SK-MEL-5 (cell line): ENCODE data around the gene FBRSL1. TPM values are rescaled to one million over a fixed set of nuclear protein-coding genes. Genes with fewer than 3 reads are reported as not detected.
A peak's percentile ranks its signal among the peaks of the same experiment; 100 is the strongest.

ENCODE experiments used
- DNase-seq: peaks from one replicate; pipeline ENCODE4 v3.0.0-alpha.2; 2016; ENCODE audit warnings: low read depth, low spot score
- in situ Hi-C: cut with HindIII; loops from 2 replicates; pipeline ENCODE4 v1.10.0; 2016; ENCODE audit warnings: low sequenced_read_pairs, high pct_unique_total_duplicates, low pct_unique_long_range_greater_than_20kb
- total RNA-seq: library from RNA; depleted of rRNA; stranded (reverse); fragments of >200 nt; shearing (Covaris generic); gene quantifications from 2 replicates; pipeline ENCODE4 v1.2.3, GENCODE V29; 2014

Gene FBRSL1
- total RNA-seq, 1 experiment from 2014 or later: 4.1 TPM

- in situ Hi-C loops: no loop called here
- no peak for DNase-seq
These were observed 22.5 kb downstream of the FBRSL1 start for GRCh38 chr12:132512197-132513069.

- no peak for DNase-seq
- in situ Hi-C loops: no loop called here
These were observed 23.1 kb downstream of the FBRSL1 start for GRCh38 chr12:132513070-132513398.

GRCh38 chr12:132513458-132514135 lies 23.6 kb downstream of the FBRSL1 start:
- no peak for DNase-seq
- in situ Hi-C loops: no loop called here

DNA sequence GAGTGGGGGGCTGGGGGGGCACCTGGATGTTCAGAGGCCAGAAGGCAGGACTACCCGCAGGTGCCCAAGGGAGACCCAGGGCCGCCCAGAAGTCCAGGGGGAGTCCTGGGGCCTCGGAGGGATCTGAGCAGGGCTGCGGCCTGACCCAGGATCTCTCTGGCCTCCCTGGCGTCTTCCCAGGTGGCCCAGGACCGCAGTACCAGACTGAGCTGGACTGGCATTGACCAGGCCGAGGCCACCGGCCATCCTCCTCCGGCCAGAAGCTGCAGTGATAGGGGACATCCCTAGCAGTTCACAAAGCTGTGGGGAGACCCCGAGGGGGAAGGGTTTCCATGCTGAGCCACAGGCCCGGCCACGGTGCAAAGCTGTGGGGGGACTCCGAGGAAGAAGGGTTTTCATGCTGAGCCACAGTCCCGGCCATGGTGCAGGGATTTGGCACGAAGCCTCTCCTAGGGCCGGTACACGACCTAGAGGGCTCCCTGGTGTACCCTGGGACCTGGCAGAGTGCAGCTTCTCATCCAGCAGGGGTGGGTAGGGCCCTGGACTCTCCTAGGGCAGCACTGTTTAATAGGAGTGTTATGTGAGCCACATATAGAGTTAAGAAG lies 24.4 kb downstream of the FBRSL1 start:
- in situ Hi-C loops: no loop called here
- DNase-seq: no peak

DNA sequence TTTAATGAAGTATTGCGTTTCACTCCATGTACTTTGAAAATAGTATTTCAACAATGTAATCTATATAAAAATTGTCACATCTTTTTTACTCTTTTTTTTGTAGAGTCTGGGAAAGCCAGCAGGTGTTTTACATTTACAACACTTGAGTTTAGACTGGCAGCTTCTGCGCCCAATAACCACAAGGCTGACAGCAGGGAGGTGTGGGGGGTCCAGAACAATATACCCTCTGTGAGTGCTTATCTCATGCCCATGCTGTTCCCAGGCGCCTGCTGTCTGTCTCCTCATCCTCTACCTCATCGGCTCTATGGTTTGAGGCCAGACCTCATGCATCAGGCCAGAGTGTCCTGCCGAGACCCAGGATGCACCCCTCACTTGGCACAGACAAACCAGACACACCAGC lies 24.9 kb downstream of the FBRSL1 start:
- in situ Hi-C loops: no loop called here

GRCh38 chr12:132516095-132517012 lies 26.4 kb downstream of the FBRSL1 start:
- DNase-seq: no peak
- in situ Hi-C loops: no loop called here

More for the DNA sequence above, 24.9 kb downstream of the FBRSL1 start:
- peak; percentile 32 for DNase-seq

DNA sequence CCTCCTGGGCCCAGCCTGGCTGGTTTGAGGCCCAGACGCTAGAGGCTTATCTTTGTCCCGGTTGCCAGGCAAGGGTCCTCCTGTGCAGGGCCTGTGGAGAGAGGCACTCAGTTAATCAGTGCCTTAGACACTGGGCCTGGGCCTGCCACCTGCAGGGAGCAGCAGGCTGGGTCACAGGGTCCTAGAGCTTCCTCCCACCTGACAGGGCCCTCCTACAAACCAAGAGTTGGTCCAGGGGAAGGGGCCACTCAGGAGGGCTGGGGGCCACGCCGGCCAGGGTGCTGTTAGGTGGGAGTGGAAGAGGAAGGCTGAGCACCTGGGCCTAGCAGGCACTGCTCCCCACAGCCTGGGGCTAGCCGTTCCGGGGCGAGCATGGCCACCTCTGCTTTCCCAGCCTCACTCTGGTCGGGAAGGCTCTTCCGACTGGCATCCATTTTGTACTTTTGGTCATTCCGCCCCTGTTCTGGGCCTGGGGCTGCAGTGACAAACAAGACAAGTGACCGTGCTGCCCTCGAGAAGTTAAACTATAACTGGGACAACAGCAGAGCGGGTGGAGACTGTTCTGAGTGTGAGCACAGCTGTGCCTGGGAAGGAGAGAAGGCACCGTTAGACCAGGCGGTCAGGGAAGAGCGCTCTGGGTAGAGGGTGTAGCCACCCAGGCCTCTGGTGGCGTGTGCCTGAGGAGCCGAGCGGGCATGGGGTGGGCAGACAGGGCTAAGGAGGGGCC lies 27.2 kb downstream of the FBRSL1 start:
- DNase-seq: no peak
- in situ Hi-C loops: no loop called here

DNA sequence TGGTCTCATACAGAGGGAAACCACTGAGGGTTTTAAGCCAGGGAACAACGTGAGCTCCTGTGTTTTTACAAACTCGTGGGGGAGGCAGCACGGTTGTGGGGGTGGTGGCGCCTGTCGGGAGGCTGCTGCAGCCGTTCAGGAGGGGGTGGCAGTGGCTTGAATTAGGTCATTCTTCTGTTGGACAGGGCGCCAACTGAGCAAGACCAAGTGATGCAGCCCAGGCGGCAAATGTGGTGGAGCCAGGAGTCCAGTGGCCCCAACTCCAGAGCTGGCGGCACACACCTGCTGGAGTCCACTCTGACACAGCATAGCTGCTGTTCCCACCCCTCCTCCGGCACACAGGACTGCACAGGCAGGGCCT lies 27.8 kb downstream of the FBRSL1 start:
- no peak for DNase-seq
- in situ Hi-C loops: no loop called here

GRCh38 chr12:132518354-132518992 lies 28.5 kb downstream of the FBRSL1 start:
- in situ Hi-C loops: no loop called here
- DNase-seq: no peak

DNA sequence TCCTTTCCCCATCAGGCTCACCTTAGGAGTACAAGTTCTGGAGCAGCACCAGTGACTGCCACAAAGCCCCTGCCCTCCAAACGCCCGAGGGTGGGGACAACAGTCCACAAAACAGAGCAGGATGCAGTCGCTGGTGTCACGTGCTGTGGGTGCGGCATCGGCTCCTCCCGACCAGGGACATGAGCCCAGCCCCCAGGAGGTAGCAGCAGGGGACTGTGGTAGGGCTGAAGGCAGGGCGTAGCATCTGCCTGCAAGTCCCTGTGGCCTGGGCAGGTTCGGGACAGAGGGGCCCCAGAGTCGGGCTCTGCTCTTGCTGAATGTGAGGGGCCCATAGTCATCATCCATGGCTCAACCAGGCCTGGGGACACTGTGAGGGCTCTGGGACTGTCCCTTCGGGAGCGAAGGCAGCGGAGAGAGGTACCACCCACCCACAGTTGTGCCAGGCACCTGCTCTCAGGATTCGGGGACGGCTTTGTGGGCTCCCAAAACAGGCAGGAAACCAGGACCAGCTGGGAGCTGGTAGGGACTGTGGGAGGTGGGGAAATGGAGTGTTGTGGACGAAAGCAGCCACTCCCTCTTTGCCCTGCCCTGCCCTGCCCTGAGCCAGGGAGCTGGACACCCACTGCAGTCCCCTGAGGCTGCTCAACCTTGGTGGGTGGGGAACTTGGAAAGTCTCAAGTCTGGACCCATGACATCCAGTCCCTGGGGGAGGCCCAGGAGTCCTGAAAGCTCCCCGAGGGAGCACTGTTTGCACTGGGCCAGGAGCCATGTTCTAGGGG lies 30.7 kb downstream of the FBRSL1 start:
- DNase-seq: no peak
- in situ Hi-C loops: no loop called here

GRCh38 chr12:132521200-132521580 lies 31.2 kb downstream of the FBRSL1 start:
- in situ Hi-C loops: no loop called here

GRCh38 chr12:132521712-132522292 lies 31.9 kb downstream of the FBRSL1 start:
- in situ Hi-C loops: no loop called here
- no peak for DNase-seq

More at GRCh38 chr12:132521200-132521580, 31.2 kb downstream of the FBRSL1 start:
- DNase-seq: no peak

- in situ Hi-C loops: no loop called here
- no peak for DNase-seq
These were observed 32.8 kb downstream of the FBRSL1 start for GRCh38 chr12:132522592-132523380.

DNA sequence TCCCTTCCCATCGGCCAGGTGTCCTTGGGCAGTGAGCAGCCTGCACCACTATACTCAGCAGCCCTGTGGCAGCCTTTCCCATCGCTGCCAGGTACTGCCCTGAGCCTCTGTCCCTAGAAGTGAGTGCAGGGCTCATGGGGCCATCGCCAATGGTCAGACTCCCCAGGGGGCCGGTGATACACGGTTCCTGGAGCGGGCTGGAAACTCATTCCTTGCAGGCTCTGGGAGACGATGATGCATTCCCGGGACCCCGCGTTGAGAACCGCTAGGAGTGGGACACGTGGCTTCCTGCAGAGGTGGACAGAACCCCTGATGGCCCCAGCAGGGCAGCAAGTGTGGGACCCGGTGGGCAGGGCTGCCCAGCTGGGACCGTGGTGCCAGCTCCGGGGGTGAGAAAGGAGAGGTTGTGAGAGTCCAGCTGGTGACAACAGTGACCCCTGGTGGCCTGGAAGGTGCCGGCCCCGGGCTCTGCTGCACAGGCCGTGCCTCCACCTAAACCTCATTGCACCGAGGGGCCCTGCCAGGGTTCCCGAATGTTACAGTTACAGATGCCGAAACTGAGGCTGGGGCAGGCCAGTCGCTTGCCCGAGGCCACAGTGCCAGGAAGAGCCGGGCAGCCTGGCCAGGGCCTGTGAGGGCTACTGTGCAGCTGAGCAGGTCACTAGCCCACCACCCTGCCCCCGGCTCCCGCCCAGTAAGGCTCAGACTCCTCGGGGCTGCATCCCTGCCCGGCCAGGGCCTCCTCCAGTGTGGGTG lies 33.8 kb downstream of the FBRSL1 start:
- in situ Hi-C loops: no loop called here
- DNase-seq: peak; percentile 60
